ENCODE measurements around the gene MACROD1.

DNA sequence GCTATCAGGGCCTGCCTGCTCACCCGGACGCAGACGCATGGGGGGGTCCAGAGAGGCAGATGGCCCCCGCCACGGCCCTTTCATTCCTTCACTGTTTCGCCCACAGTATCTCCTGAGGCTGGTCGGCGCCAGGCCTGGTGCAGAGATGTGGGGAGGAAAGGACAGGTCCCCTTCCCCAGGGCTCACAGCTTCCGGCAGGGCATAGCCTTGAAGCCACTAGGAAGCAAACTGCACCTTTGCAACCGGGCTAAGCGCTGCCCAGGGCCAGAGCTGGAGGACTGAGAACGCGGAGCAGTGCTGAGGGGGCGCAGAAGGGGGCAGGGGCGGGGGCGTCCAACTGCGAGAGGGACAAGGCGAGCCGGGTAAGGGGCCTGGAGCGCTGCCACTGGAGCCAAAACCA lies 150.4 kb downstream of the MACROD1 start:
- no peak for TF ChIP-seq ARNT (IDR thresholded peaks at IDR 0.05)
- TF ChIP-seq TEAD2 (tag; IDR thresholded peaks at IDR 0.05) = no peak
- TF ChIP-seq, protein P1, sequence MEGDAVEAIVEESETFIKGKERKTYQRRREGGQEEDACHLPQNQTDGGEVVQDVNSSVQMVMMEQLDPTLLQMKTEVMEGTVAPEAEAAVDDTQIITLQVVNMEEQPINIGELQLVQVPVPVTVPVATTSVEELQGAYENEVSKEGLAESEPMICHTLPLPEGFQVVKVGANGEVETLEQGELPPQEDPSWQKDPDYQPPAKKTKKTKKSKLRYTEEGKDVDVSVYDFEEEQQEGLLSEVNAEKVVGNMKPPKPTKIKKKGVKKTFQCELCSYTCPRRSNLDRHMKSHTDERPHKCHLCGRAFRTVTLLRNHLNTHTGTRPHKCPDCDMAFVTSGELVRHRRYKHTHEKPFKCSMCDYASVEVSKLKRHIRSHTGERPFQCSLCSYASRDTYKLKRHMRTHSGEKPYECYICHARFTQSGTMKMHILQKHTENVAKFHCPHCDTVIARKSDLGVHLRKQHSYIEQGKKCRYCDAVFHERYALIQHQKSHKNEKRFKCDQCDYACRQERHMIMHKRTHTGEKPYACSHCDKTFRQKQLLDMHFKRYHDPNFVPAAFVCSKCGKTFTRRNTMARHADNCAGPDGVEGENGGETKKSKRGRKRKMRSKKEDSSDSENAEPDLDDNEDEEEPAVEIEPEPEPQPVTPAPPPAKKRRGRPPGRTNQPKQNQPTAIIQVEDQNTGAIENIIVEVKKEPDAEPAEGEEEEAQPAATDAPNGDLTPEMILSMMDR (IDR thresholded peaks at IDR 0.05 in 2 of 3, conservative IDR thresholded peaks at IDR 0.05 in 1 of 3; ENCODE audit: insufficient read depth in 2 of 3, low read depth in 1 of 3, low read length in 3 of 3) = no peak
